Fibroblast of villous mesenchyme (primary cell): ENCODE results near the gene AIFM3. TPM values are rescaled to one million over a fixed set of nuclear protein-coding genes. Genes with fewer than 3 reads are reported as not detected.
"Not testable (repeated sequence)": the region's sequence is repeated elsewhere in the genome, so short reads cannot be mapped to it uniquely, and the experiment has no call there.

Source experiments
- DNase-seq: peaks from one replicate; pipeline ENCODE4 v3.0.0-alpha.2; 2010; ENCODE audit warnings: low read depth
- H3K4me3 ChIP-seq: 2 replicates; pipeline ENCODE4 v1.5.1; 2011; ENCODE audit warnings: low read depth, mild to moderate bottlenecking, low read length
- total RNA-seq: library from RNA; depleted of rRNA; stranded (reverse); fragments of >200 nt; gene quantifications from 2 replicates; pipeline ENCODE4 v1.2.3, GENCODE V29; 2012
- TF ChIP-seq, protein P1 (sequence below): IDR thresholded peaks from 2 replicates; pipeline ENCODE4 v1.5.1; 2012; ENCODE audit warnings: low read depth, mild to moderate bottlenecking, low read length; ENCODE audit not compliant: insufficient read depth

Gene AIFM3
- total RNA-seq, 1 donor = 0.43 TPM

- no peak for DNase-seq
- TF ChIP-seq, protein P1, sequence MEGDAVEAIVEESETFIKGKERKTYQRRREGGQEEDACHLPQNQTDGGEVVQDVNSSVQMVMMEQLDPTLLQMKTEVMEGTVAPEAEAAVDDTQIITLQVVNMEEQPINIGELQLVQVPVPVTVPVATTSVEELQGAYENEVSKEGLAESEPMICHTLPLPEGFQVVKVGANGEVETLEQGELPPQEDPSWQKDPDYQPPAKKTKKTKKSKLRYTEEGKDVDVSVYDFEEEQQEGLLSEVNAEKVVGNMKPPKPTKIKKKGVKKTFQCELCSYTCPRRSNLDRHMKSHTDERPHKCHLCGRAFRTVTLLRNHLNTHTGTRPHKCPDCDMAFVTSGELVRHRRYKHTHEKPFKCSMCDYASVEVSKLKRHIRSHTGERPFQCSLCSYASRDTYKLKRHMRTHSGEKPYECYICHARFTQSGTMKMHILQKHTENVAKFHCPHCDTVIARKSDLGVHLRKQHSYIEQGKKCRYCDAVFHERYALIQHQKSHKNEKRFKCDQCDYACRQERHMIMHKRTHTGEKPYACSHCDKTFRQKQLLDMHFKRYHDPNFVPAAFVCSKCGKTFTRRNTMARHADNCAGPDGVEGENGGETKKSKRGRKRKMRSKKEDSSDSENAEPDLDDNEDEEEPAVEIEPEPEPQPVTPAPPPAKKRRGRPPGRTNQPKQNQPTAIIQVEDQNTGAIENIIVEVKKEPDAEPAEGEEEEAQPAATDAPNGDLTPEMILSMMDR = no peak
- peak overlapping the region; percentile 35 for H3K4me3 ChIP-seq
Observed at GRCh38 chr22:20965104-20965887, 1.8 kb upstream of the AIFM3 start.

GRCh38 chr22:20965888-20966855 lies 883 bp upstream of the AIFM3 start:
- TF ChIP-seq, protein P1 = no peak
- no peak overlapping the region for H3K4me3 ChIP-seq
- DNase-seq = no peak

GRCh38 chr22:20967697-20968211 lies 699 bp downstream of the AIFM3 start:
- TF ChIP-seq, protein P1 = no peak
- DNase-seq = no peak
- no peak overlapping the region for H3K4me3 ChIP-seq

- TF ChIP-seq, protein P1 = no peak
- H3K4me3 ChIP-seq = no peak overlapping the region
- DNase-seq = no peak
Observed at GRCh38 chr22:20968281-20968977, 1.4 kb downstream of the AIFM3 start.

GRCh38 chr22:20970939-20971657 lies 4.0 kb downstream of the AIFM3 start:
- TF ChIP-seq, protein P1 = no peak
- no peak for DNase-seq
- H3K4me3 ChIP-seq = no peak overlapping the region

- H3K4me3 ChIP-seq, DNase-seq: not testable (repeated sequence)
Observed at GRCh38 chr22:20972014-20972694, 5.1 kb downstream of the AIFM3 start.
